ENCODE data around the gene INTS6L.

The INTS6L gene

DNA sequence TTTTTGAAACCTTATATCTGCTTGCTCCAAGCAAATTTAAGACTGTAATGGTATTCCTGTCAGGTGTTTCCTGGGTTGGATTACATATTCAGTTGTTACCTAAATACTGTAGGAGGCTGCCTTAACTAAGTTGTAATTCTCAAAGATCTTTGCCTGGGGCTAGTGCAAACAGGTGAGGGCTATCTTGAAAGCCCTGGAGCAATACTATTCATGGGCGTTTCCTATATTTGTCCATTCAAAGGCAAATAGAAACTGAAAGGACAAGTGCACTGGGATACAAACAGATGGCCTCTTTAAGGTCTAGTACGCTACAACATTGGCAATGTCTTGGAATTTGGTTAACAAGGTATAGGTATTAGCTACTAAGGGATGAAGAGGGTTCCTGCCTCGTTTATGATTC lies 108.9 kb downstream of the INTS6L start:
- DNase-seq, result no peak

Measured in NCI-H2029 (cell line).